Endothelial cell of umbilical vein (primary cell): ENCODE results near the gene PGP. TPM values are rescaled to one million over a fixed set of nuclear protein-coding genes. Genes with fewer than 3 reads are reported as not detected.

Experiments
- BruUV-seq: library from RNA; stranded (reverse); fragments of 400-500 nt; replicated peaks from 2 replicates; lab custom pipeline; 2021; lab: Mats Ljungman, UMichigan
- CTCF ChIA-PET: fragments of 300-600, 350-600 bp; sonication (Branson Sonifier 250); formaldehyde crosslinking; loops from one replicate; lab custom pipeline; 2021; ENCODE audit warnings: antibody characterized with exemption, inconsistent platforms; lab: Charles Lee
- POLR2A ChIA-PET: fragments of 300-600, 350-600 bp; sonication (Branson Sonifier 250); formaldehyde crosslinking; loops from one replicate; lab custom pipeline; 2021; ENCODE audit warnings: antibody characterized with exemption, inconsistent platforms; lab: Charles Lee
- DNase-seq: peaks from one replicate; pipeline ENCODE4 v3.0.0-alpha.2; 2011; ENCODE audit warnings: low read depth, low spot score
- FAIRE-seq: peaks from 2 replicates; lab custom pipeline; 2011; peaks lifted over from hg19 to GRCh38; lab: Jason Lieb, UNC
- H2AFZ ChIP-seq: 2 replicates; pipeline ENCODE4 v1.6.0; 2012; ENCODE audit warnings: low read depth, low read length, control low read depth, inconsistent platforms
- H3K27ac ChIP-seq: 2 replicates; pipeline ENCODE4 v1.5.1; 2011; ENCODE audit warnings: low read depth, mild to moderate bottlenecking, control low read depth, low read length, moderate library complexity; ENCODE audit not compliant: insufficient read depth
- H3K27me3 ChIP-seq, 2 experiments: 2 replicates each; pipeline versions ENCODE4 v1.6.0 to v1.6.1; 2011; ENCODE audit warnings: low read length in 2 of 2, mixed read lengths in 1 of 2; ENCODE audit not compliant: control insufficient read depth in 2 of 2, insufficient read depth in 2 of 2
- H3K36me3 ChIP-seq, 2 experiments: 2 replicates in 1 of 2; 3 replicates in 1 of 2; pipeline ENCODE4 v1.5.1; 2011; ENCODE audit warnings: low read length in 2 of 2, mild to moderate bottlenecking in 1 of 2, moderate library complexity in 1 of 2; ENCODE audit not compliant: control insufficient read depth in 2 of 2, insufficient read depth in 2 of 2; ENCODE audit errors: extremely low read depth in 1 of 2
- H3K4me1 ChIP-seq: 3 replicates; pipeline ENCODE4 v1.5.1; 2011; ENCODE audit warnings: mild to moderate bottlenecking, low read length; ENCODE audit not compliant: control insufficient read depth, insufficient read depth; ENCODE audit errors: extremely low read depth
- H3K4me2 ChIP-seq: 2 replicates; pipeline ENCODE4 v1.6.1; 2011; ENCODE audit warnings: low read length, control low read depth, mixed read lengths; ENCODE audit not compliant: insufficient read depth
- H3K4me3 ChIP-seq, 3 experiments: fragments of 200-600 bp in 1 of 3; sonication (generic), shearing (Covaris generic) in 1 of 3; replicated peaks in 1 of 3; 2 replicates each; pipeline ENCODE4 v1.5.1; 2011 to 2016; ENCODE audit warnings: control low read depth in 3 of 3, low read length in 3 of 3, mild to moderate bottlenecking in 2 of 3, inconsistent platforms in 1 of 3, low read depth in 1 of 3, moderate library complexity in 1 of 3; ENCODE audit not compliant: insufficient read depth in 1 of 3
- H3K79me2 ChIP-seq: 2 replicates; pipeline ENCODE4 v1.6.0; 2012; ENCODE audit warnings: low read length, inconsistent platforms; ENCODE audit not compliant: control insufficient read depth, insufficient read depth
- H3K9ac ChIP-seq: replicated peaks from 2 replicates; pipeline ENCODE3; 2011; ENCODE audit warnings: low read length, control low read depth; ENCODE audit not compliant: insufficient read depth; ENCODE audit errors: extremely low read depth
- H3K9me1 ChIP-seq: replicated peaks from 3 replicates; pipeline ENCODE4 v1.6.0; 2011; ENCODE audit warnings: mild to moderate bottlenecking, low read length; ENCODE audit not compliant: control insufficient read depth, insufficient read depth; ENCODE audit errors: extremely low read depth
- H3K9me3 ChIP-seq: replicated peaks from 2 replicates; pipeline ENCODE4 v1.5.1; 2012; ENCODE audit warnings: low read length, inconsistent platforms; ENCODE audit not compliant: control insufficient read depth, insufficient read depth
- H4K20me1 ChIP-seq: replicated peaks from 2 replicates; pipeline ENCODE3; 2011; ENCODE audit warnings: mild to moderate bottlenecking, low read length; ENCODE audit not compliant: control insufficient read depth, insufficient read depth; ENCODE audit errors: extremely low read depth
- EZH2 ChIP-seq: IDR thresholded peaks from 2 replicates; pipeline ENCODE4 v1.6.1; 2012; ENCODE audit warnings: borderline replicate concordance, low read depth, mild to moderate bottlenecking, moderate library complexity, low read length, inconsistent platforms; ENCODE audit not compliant: severe bottlenecking
- FOS ChIP-seq: IDR thresholded peaks from 2 replicates; pipeline ENCODE4 v1.6.1; 2011; ENCODE audit warnings: mild to moderate bottlenecking, low read length, moderate library complexity, borderline replicate concordance; ENCODE audit not compliant: insufficient read depth
- GATA2 ChIP-seq: IDR thresholded peaks from 2 replicates; pipeline ENCODE4 v1.7.0; 2011; ENCODE audit warnings: low read depth, mild to moderate bottlenecking, moderate library complexity, mixed read lengths, low read length; ENCODE audit not compliant: insufficient read length, insufficient read depth
- JUN ChIP-seq: IDR thresholded peaks from 2 replicates; pipeline ENCODE4 v1.6.1; 2011; ENCODE audit warnings: borderline replicate concordance, low read depth; ENCODE audit not compliant: insufficient read length, insufficient read depth
- MYC ChIP-seq: IDR thresholded peaks from one replicate; pipeline ENCODE4 v1.6.1; 2011; ENCODE audit warnings: mild to moderate bottlenecking, low read depth, low read length
- POLR2A ChIP-seq: IDR thresholded peaks from 2 replicates; pipeline ENCODE4 v1.6.1; 2012; ENCODE audit warnings: low read depth, mild to moderate bottlenecking, control low read depth, low read length
- POLR2AphosphoS5 ChIP-seq: IDR thresholded peaks from 2 replicates; pipeline ENCODE4 v1.6.1; 2012; ENCODE audit warnings: low read depth, mild to moderate bottlenecking, control low read depth, low read length, moderate library complexity; ENCODE audit not compliant: insufficient read depth
- dilution Hi-C: fragments of 300-500 bp; cut with MboI; formaldehyde crosslinking; loops from one replicate; pipeline ENCODE4 v1.15.0; 2019; ENCODE audit warnings: low sequenced_read_pairs; ENCODE audit not compliant: extremely low pct_ligation_motif_present
- intact Hi-C: fragments of 100-400 bp; cut with micrococcal nuclease; formaldehyde crosslinking; loops from one replicate; pipeline ENCODE4 v1.10.0; 2022
- polyA plus RNA-seq, 4 experiments: library from polyadenylated mRNA; depleted of rRNA in 3 of 4; stranded (reverse) in 3 of 4; unstranded in 1 of 4; fragments of >200 nt; gene quantifications; 2 replicates each; pipeline versions ENCODE4 v1.2.1 to v1.2.3, GENCODE V29; 2011 to 2012; ENCODE audit warnings: missing spikeins in 1 of 4
- total RNA-seq: library from RNA; stranded (reverse); gene quantifications from 2 replicates; pipeline ENCODE4 v1.2.3, GENCODE V29; 2021
- TF ChIP-seq, protein P1 (sequence below), 2 donors: IDR thresholded peaks; 1 replicate in 1 of 2; 2 replicates in 1 of 2; pipeline ENCODE4 v1.5.1; 2011; ENCODE audit warnings: low read length in 2 of 2, mild to moderate bottlenecking in 2 of 2, moderate library complexity in 2 of 2, control low read depth in 1 of 2, inconsistent platforms in 1 of 2, low read depth in 1 of 2; ENCODE audit not compliant: insufficient read depth in 1 of 2; ENCODE audit errors: extremely low read depth in 1 of 2
- TF ChIP-seq, protein P2 (sequence below): IDR thresholded peaks from 2 replicates; pipeline ENCODE4 v1.6.1; 2011; ENCODE audit not compliant: insufficient read depth, insufficient read length

The PGP gene
- total and polyA plus RNA-seq, 2 donors (not counting 3 experiments of a cell fraction or from before 2014, with no cell fraction given): 28.5 to 29.6 TPM

DNA sequence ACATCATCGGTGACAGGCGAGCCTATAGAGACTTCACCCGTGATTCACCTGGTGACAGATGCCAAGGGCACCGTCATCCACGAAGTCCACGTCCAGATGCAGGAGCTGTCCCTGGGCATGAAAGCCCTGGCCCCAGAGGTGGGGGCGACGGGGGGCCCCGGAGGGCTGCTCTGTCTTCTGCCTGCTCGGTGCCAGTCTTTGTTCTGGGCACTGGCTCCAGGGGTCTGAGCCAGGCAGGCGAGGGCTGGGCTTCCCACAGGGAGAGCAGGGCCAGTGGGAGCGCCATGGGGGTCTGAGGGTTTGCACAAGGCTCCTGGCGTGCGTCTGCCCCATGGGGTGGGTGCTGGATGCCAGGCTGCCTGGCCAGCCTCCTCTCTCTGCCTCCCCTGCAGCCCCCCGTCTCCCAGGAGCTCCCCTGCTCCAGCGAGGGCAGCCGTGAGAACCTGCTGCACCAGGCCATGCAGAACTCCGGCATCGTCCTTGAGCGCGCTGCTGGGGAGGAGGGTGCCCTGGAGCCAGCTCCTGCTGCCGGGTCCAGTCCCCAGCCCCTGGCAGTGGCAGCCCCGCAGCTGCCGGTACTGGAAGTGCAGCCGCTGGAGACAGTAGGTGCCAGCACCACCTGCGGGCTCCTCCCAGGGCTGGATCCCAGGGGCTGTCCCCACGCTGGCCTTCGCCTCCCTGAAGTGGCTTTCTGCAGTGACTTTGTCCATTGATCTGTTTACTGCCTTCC lies 18.6 kb upstream of the PGP start:
- Histone ChIP-seq H3K4me2 (no peak overlapping the region), H3K4me3 (no peak overlapping the region), H3K27me3 (peaks cover 5 to 18% of the 10 kb centered on the region in 2 experiments), H3K36me3 (peaks cover 9 to 48% of the 10 kb centered on the region in 2 experiments), H2AFZ (no peak overlapping the region), H3K27ac (no peak overlapping the region), H3K4me1 (peaks cover 10% of the 10 kb centered on the region), H4K20me1 (no peaks in the 10 kb centered on the region), H3K9me3 (no peaks in the 10 kb centered on the region), H3K9me1 (no peaks in the 10 kb centered on the region), H3K9ac (no peak overlapping the region), H3K79me2 (no peaks in the 10 kb centered on the region)
- dilution Hi-C loops (no loop called here), intact Hi-C loops (no loop called here)
- ChIA-PET CTCF (no interaction called here), POLR2A (no interaction called here)
- FAIRE-seq (no peak), DNase-seq (no peak)
- no TSS peak for BruUV-seq
- TF ChIP-seq JUN (no peak), GATA2 (no peak), FOS (no peak), POLR2AphosphoS5 (no peak), EZH2 (no peak), POLR2A (no peak), MYC (no peak)
- TF ChIP-seq, protein P1, sequence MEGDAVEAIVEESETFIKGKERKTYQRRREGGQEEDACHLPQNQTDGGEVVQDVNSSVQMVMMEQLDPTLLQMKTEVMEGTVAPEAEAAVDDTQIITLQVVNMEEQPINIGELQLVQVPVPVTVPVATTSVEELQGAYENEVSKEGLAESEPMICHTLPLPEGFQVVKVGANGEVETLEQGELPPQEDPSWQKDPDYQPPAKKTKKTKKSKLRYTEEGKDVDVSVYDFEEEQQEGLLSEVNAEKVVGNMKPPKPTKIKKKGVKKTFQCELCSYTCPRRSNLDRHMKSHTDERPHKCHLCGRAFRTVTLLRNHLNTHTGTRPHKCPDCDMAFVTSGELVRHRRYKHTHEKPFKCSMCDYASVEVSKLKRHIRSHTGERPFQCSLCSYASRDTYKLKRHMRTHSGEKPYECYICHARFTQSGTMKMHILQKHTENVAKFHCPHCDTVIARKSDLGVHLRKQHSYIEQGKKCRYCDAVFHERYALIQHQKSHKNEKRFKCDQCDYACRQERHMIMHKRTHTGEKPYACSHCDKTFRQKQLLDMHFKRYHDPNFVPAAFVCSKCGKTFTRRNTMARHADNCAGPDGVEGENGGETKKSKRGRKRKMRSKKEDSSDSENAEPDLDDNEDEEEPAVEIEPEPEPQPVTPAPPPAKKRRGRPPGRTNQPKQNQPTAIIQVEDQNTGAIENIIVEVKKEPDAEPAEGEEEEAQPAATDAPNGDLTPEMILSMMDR (IDR thresholded peaks at IDR 0.05; ENCODE audit: extremely low read depth in 1 of 2, insufficient read depth in 1 of 2, low read depth in 1 of 2, low read length in 2 of 2): no peak
- TF ChIP-seq, protein P2, sequence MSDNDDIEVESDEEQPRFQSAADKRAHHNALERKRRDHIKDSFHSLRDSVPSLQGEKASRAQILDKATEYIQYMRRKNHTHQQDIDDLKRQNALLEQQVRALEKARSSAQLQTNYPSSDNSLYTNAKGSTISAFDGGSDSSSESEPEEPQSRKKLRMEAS: no peak
